Measurements from ENCODE around the gene STEEP1. TPM values are rescaled to one million over a fixed set of nuclear protein-coding genes. Genes with fewer than 3 reads are reported as not detected.

STEEP1 gene
- total and polyA plus RNA-seq, 10 of the 15 experiments (the other 5 are each of a cell fraction or from before 2014, with no cell fraction given): 15.1 to 53.8 (median 26.0) TPM

DNA sequence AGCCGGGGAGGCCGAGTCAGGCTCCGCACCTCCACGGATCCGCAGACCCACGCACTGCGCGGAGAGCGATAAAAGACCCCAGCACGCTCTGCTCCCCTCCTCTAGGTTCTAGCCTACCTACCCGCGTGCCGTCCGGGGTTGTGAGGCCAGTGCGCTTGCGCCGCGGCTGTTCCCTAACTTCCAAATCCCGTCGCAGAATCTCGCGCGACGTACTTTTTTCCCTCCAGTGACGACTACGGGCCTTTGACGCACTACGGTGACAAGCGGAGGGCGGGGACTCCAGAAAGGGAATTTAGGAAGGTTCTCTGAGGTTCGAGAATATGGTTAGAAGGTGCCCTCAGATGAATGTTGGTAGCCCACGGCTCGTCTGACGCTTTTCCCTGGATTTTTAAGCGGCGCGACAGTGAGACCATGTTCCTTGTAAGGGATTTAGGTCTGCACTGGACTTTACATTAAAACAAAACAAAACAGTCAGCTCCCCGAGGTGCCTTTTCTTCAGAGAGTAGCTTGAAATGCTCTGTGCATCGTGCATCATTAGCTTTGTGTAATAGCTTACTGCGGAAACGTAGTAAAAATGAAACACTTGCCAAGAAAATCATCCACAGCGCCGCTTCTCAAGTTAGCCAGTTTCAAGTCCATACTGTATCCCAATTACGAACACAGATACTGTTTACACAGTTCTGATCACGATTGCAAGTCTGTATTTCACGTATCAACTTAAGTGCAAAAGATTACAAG lies 41.2 kb upstream of the STEEP1 start, which contains the start of gene NKRF (continued):
- TF ChIP-seq ZNF384 (IDR thresholded peaks at IDR 0.05; ENCODE audit: borderline replicate concordance, low read depth, low read length) (0 out of 2 replicates have a peak, but pooled peaks have one; percentile 38), IRF5 (IDR thresholded peaks at IDR 0.05; ENCODE audit: borderline replicate concordance) (peak; percentile 65), ATF7 (IDR thresholded peaks at IDR 0.05; ENCODE audit: low read depth) (peak; percentile 38; the same call in 1 of the 2 replicates), MEF2B (IDR thresholded peaks at IDR 0.05; ENCODE audit: partially characterized antibody, poor library complexity, severe bottlenecking) (no peak), NR2F1 (conservative IDR thresholded peaks at IDR 0.05) (no peak), BCL11A (IDR thresholded peaks at IDR 0.05; ENCODE audit: low read depth, low read length) (0 out of 2 replicates have a peak, but pooled peaks have one; percentile 3), HCFC1 (IDR thresholded peaks at IDR 0.05; ENCODE audit: low read length) (no peak), HDAC2 (IDR thresholded peaks at IDR 0.05) (no peak), HSF1 (IDR thresholded peaks at IDR 0.05; ENCODE audit: low read depth, low read length) (peak; percentile 94), RCOR1 (conservative IDR thresholded peaks at IDR 0.05; ENCODE audit: low read depth, low read length) (peak; percentile 59; the same call in 1 of the 2 replicates), NRF1 (conservative IDR thresholded peaks at IDR 0.05; ENCODE audit: low read depth, low read length) (peak; percentile 76), TARDBP (IDR thresholded peaks at IDR 0.05; ENCODE audit: borderline replicate concordance) (no peak), SMAD5 (IDR thresholded peaks at IDR 0.05; ENCODE audit: low read depth) (peak; percentile 86), CHD2 (IDR thresholded peaks at IDR 0.05; ENCODE audit: borderline replicate concordance, low read depth, low read length) (peak; percentile 98), ZSCAN29 (IDR thresholded peaks at IDR 0.05) (no peak), KDM1A (IDR thresholded peaks at IDR 0.05; ENCODE audit: borderline replicate concordance) (no peak), POU2F2 (IDR thresholded peaks at IDR 0.05; ENCODE audit: borderline replicate concordance, low read depth, low read length) (no peak), SUPT20H (IDR thresholded peaks at IDR 0.05; ENCODE audit: borderline replicate concordance, control insufficient read depth, low read depth, low read length) (no peak), YBX1 (IDR thresholded peaks at IDR 0.05) (no peak), RBBP5 (conservative IDR thresholded peaks at IDR 0.05) (no peak), EGR1 (IDR thresholded peaks at IDR 0.05; ENCODE audit: borderline replicate concordance in 1 of 2, low read depth in 2 of 2, low read length in 2 of 2) (no peak), ZBTB4 (CRISPR knock-in tag; IDR thresholded peaks at IDR 0.05) (no peak), RAD21 (IDR thresholded peaks at IDR 0.05; ENCODE audit: insufficient read depth, low read depth, low read length) (no peak)
- TF ChIP-seq, protein P1, sequence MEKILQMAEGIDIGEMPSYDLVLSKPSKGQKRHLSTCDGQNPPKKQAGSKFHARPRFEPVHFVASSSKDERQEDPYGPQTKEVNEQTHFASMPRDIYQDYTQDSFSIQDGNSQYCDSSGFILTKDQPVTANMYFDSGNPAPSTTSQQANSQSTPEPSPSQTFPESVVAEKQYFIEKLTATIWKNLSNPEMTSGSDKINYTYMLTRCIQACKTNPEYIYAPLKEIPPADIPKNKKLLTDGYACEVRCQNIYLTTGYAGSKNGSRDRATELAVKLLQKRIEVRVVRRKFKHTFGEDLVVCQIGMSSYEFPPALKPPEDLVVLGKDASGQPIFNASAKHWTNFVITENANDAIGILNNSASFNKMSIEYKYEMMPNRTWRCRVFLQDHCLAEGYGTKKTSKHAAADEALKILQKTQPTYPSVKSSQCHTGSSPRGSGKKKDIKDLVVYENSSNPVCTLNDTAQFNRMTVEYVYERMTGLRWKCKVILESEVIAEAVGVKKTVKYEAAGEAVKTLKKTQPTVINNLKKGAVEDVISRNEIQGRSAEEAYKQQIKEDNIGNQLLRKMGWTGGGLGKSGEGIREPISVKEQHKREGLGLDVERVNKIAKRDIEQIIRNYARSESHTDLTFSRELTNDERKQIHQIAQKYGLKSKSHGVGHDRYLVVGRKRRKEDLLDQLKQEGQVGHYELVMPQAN (conservative IDR thresholded peaks at IDR 0.05): no peak

All from GM12878 (cell line).